Astrocyte (in vitro differentiated cells and primary cell): ENCODE results near the gene ZNF583.

Source experiments
- EZH2 ChIP-seq: IDR thresholded peaks from 2 replicates; pipeline ENCODE4 v1.6.1; 2012; ENCODE audit warnings: mild to moderate bottlenecking, low read length, inconsistent platforms; ENCODE audit not compliant: insufficient read depth
- TF ChIP-seq, protein P1 (sequence below): IDR thresholded peaks from 2 replicates; pipeline ENCODE4 v1.5.1; 2011; ENCODE audit warnings: low read depth, mild to moderate bottlenecking, inconsistent platforms, low read length, moderate library complexity; ENCODE audit not compliant: insufficient read depth

DNA sequence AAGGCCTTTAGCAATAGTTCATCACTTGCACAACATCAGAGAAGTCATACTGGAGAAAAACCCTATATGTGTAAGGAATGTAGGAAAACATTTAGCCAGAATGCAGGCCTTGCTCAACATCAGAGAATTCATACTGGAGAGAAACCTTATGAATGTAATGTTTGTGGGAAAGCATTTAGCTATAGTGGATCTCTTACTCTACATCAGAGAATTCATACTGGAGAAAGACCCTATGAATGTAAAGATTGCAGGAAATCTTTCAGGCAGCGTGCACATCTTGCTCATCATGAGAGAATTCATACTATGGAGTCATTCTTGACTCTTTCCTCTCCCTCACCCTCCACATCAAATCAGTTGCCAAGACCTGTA lies 19.8 kb downstream of the ZNF583 start:
- TF ChIP-seq, protein P1, sequence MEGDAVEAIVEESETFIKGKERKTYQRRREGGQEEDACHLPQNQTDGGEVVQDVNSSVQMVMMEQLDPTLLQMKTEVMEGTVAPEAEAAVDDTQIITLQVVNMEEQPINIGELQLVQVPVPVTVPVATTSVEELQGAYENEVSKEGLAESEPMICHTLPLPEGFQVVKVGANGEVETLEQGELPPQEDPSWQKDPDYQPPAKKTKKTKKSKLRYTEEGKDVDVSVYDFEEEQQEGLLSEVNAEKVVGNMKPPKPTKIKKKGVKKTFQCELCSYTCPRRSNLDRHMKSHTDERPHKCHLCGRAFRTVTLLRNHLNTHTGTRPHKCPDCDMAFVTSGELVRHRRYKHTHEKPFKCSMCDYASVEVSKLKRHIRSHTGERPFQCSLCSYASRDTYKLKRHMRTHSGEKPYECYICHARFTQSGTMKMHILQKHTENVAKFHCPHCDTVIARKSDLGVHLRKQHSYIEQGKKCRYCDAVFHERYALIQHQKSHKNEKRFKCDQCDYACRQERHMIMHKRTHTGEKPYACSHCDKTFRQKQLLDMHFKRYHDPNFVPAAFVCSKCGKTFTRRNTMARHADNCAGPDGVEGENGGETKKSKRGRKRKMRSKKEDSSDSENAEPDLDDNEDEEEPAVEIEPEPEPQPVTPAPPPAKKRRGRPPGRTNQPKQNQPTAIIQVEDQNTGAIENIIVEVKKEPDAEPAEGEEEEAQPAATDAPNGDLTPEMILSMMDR = no peak
- TF ChIP-seq EZH2 = no peak
